ENCODE results near the gene ATP6V0D1.

The ATP6V0D1 gene

GRCh38 chr16:67460168-67460567 is 20.8 kb downstream of the ATP6V0D1 start:
- no peak for DNase-seq (ENCODE audit: extremely low spot score)
- TF ChIP-seq CTCF (IDR thresholded peaks at IDR 0.05; ENCODE audit: control extremely low read depth, extremely low read depth, low read depth, missing control alignments) = no peak
- POLR2A ChIA-PET = no interaction called here
- CTCF ChIA-PET = interaction anchor here (1.9 to 10.4 kb wide), 3 partner anchors 10 to 33 kb away, joined by 7 to 118 read pairs (median 15); no protein-coding TSS in a partner anchor

GRCh38 chr16:67459861-67460150 is 21.2 kb downstream of the ATP6V0D1 start:
- DNase-seq (ENCODE audit: extremely low spot score) = no peak
- POLR2A ChIA-PET = no interaction called here
- TF ChIP-seq CTCF (IDR thresholded peaks at IDR 0.05; ENCODE audit: control extremely low read depth, extremely low read depth, low read depth, missing control alignments) = no peak
- CTCF ChIA-PET = interaction anchor here (1.9 to 10.4 kb wide), 2 partner anchors 10 to 33 kb away, joined by 7 to 118 read pairs; no protein-coding TSS in a partner anchor

GRCh38 chr16:67459066-67459860 is 21.7 kb downstream of the ATP6V0D1 start:
- no peak for TF ChIP-seq CTCF (IDR thresholded peaks at IDR 0.05; ENCODE audit: control extremely low read depth, extremely low read depth, low read depth, missing control alignments)
- ChIA-PET CTCF (interaction anchor here (1.8 to 10.4 kb wide), 2 partner anchors 31 to 33 kb away, joined by 9 to 118 read pairs; no protein-coding TSS in a partner anchor), POLR2A (no interaction called here)
- no peak for DNase-seq (ENCODE audit: extremely low spot score)

- no peak for DNase-seq (ENCODE audit: extremely low spot score)
- CTCF ChIA-PET = interaction anchor here (0.9 to 1.8 kb wide), 2 partner anchors 17 to 30 kb away, joined by 3 to 9 read pairs; no protein-coding TSS in a partner anchor
- TF ChIP-seq CTCF (IDR thresholded peaks at IDR 0.05; ENCODE audit: control extremely low read depth, extremely low read depth, low read depth, missing control alignments) = no peak
- POLR2A ChIA-PET = no interaction called here
Measured at GRCh38 chr16:67458121-67458641, 22.8 kb downstream of the ATP6V0D1 start.

- DNase-seq (ENCODE audit: extremely low spot score) = no peak
- no peak for TF ChIP-seq CTCF (IDR thresholded peaks at IDR 0.05; ENCODE audit: control extremely low read depth, extremely low read depth, low read depth, missing control alignments)
- POLR2A ChIA-PET = no interaction called here
- CTCF ChIA-PET = interaction anchor here (0.7 to 1.8 kb wide), 3 partner anchors 8 to 29 kb away, joined by 3 to 9 read pairs (median 3); no protein-coding TSS in a partner anchor
Measured at GRCh38 chr16:67457611-67458010, 23.3 kb downstream of the ATP6V0D1 start.

GRCh38 chr16:67456391-67457081 is 24.4 kb downstream of the ATP6V0D1 start:
- no peak for TF ChIP-seq CTCF (IDR thresholded peaks at IDR 0.05; ENCODE audit: control extremely low read depth, extremely low read depth, low read depth, missing control alignments)
- DNase-seq (ENCODE audit: extremely low spot score) = peak; percentile 26
- ChIA-PET CTCF (interaction anchor here (0.9 to 2.5 kb wide), 7 partner anchors 9 to 64 kb away, joined by 3 to 13 read pairs (median 8); partner anchors contain the start of gene HSD11B2), POLR2A (no interaction called here)
